K562 (cell line): ENCODE results near the gene MPND. TPM values are rescaled to one million over a fixed set of nuclear protein-coding genes. Genes with fewer than 3 reads are reported as not detected.

Source experiments
- ARID4B ChIP-seq: sonication (generic); formaldehyde crosslinking; IDR thresholded peaks from 2 replicates; pipeline ENCODE4 v1.8.0; 2022; ENCODE audit warnings: mild to moderate bottlenecking, missing genetic modification reagents
- ARNT ChIP-seq, 2 experiments: fragments of 450-650 bp; IDR thresholded peaks; 2 replicates each; pipeline ENCODE4 v1.6.1; 2016; ENCODE audit warnings: mild to moderate bottlenecking in 1 of 2
- ATF6 ChIP-seq: sonication (generic); formaldehyde crosslinking; IDR thresholded peaks from 2 replicates; pipeline ENCODE4 v1.4.0; 2020; ENCODE audit warnings: mild to moderate bottlenecking, missing genetic modification reagents
- CTCFL ChIP-seq: IDR thresholded peaks from 2 replicates; pipeline ENCODE4 v1.6.1; 2011; ENCODE audit warnings: borderline replicate concordance, low read depth, mild to moderate bottlenecking, moderate library complexity, low read length; ENCODE audit not compliant: insufficient read depth, poor library complexity, severe bottlenecking
- FIP1L1 ChIP-seq: fragments of 200-400 bp; formaldehyde crosslinking; IDR thresholded peaks from 2 replicates; pipeline ENCODE4 v1.6.1; 2018; ENCODE audit warnings: mild to moderate bottlenecking, low read depth, low read length; ENCODE audit not compliant: poor library complexity, severe bottlenecking
- HDGF ChIP-seq: fragments of 450-650 bp; IDR thresholded peaks from 2 replicates; pipeline ENCODE4 v1.6.1; 2016
- MCM7 ChIP-seq, 2 experiments: fragments of 450-650 bp; IDR thresholded peaks; 2 replicates each; pipeline ENCODE4 v1.6.1; 2016 to 2018
- NFE2 ChIP-seq: IDR thresholded peaks from 2 replicates; pipeline ENCODE4 v1.6.1; 2014; ENCODE audit warnings: antibody characterized with exemption, low read depth
- NR2C1 ChIP-seq, 2 experiments: fragments of 450-650 bp; IDR thresholded peaks; 2 replicates each; pipeline ENCODE4 v1.6.1; 2017; ENCODE audit warnings: mild to moderate bottlenecking in 2 of 2, antibody characterized with exemption in 1 of 2, inconsistent platforms in 1 of 2, missing compliant biosample characterization in 1 of 2, missing genetic modification characterization in 1 of 2
- TBP ChIP-seq: optimal IDR thresholded peaks from 2 replicates; pipeline ENCODE3; 2011; ENCODE audit warnings: low read depth, low read length, improper control_type of control experiment
- THAP12 ChIP-seq: fragments of 250-450 bp; sonication (Bioruptor Pico); IDR thresholded peaks from 2 replicates; pipeline ENCODE4 v1.9.0; 2021; ENCODE audit warnings: mild to moderate bottlenecking, inconsistent platforms
- VEZF1 ChIP-seq: fragments of 200-800 bp; sonication (Bioruptor generic); IDR thresholded peaks from 2 replicates; pipeline ENCODE4 v1.6.1; 2017; ENCODE audit warnings: missing genetic modification characterization, missing compliant biosample characterization
- ZNF253 ChIP-seq: fragments of 250-450 bp; sonication (Bioruptor Pico); conservative IDR thresholded peaks from 2 replicates; pipeline ENCODE4 v1.6.1; 2021; ENCODE audit warnings: mild to moderate bottlenecking
- polyA plus RNA-seq, 8 experiments: library from polyadenylated mRNA; depleted of rRNA in 4 of 8; stranded (reverse) in 5 of 8; unstranded in 3 of 8; fragments of >200 nt; fragmentation: Nextera tagmentation in 2 of 8; fragmentation: Illumina TruSeq in 1 of 8; extraction: Ambion mirVana in 2 of 8; extraction: Trizol in 1 of 8; gene quantifications; 2 replicates each; pipeline versions ENCODE4 v1.2.1 to v1.2.3, GENCODE V29; 2011 to 2014; ENCODE audit warnings: inconsistent platforms in 1 of 8, missing spikeins in 1 of 8
- total RNA-seq, 7 experiments: library from RNA; depleted of rRNA in 6 of 7; stranded (reverse); fragments of >200 nt in 6 of 7; fragmentation: Illumina TruSeq in 2 of 7; extraction: Trizol in 2 of 7; gene quantifications; 2 replicates each; pipeline versions ENCODE4 v1.2.1 to v1.2.3, GENCODE V29; 2011 to 2021; ENCODE audit warnings: low replicate concordance in 1 of 7

The MPND gene
- total and polyA plus RNA-seq, 9 of the 15 experiments (the other 6 are each of a cell fraction or from before 2014, with no cell fraction given): 0.25 to 14.0 (median 3.9) TPM

- TF ChIP-seq VEZF1 (CRISPR knock-in tag): no peak
- TF ChIP-seq HDGF: 0 out of 2 replicates have a peak, but pooled peaks have one; percentile 82
- TF ChIP-seq ARID4B: peak; percentile 66; the same call in 1 of the 2 replicates
- TF ChIP-seq TBP: no peak
- no peak for TF ChIP-seq NFE2
- TF ChIP-seq THAP12 (CRISPR knock-in tag): peak; percentile 3; the same call in 1 of the 2 replicates
- TF ChIP-seq FIP1L1: no peak
- TF ChIP-seq CTCFL: no peak
- peak; percentile 57; the same call in 1 of the 2 replicates for TF ChIP-seq ATF6
- 0 out of 4 replicates have a peak, but pooled peaks of 1 of the 2 experiments have one; percentile 25 for TF ChIP-seq ARNT (IDR thresholded peaks at IDR 0.05)
- TF ChIP-seq ZNF253: no peak
- no peak for TF ChIP-seq MCM7 (IDR thresholded peaks at IDR 0.05)
- no peak for TF ChIP-seq NR2C1 (IDR thresholded peaks at IDR 0.05)
- no peak for TF ChIP-seq NR2C1 (tag; IDR thresholded peaks at IDR 0.05)
These were observed 32.8 kb downstream of the MPND start (continued) for GRCh38 chr19:4376028-4376670.
